HG02973 (cell line): Measurements from ENCODE around the gene CRACR2A.

ENCODE experiments used
- ATAC-seq: cut with Tn5 transposase; IDR thresholded peaks from one replicate; pipeline ENCODE4 v1.9.1; 2021; ENCODE audit warnings: moderate library complexity; ENCODE audit not compliant: unreplicated experiment

Gene CRACR2A, protein sequence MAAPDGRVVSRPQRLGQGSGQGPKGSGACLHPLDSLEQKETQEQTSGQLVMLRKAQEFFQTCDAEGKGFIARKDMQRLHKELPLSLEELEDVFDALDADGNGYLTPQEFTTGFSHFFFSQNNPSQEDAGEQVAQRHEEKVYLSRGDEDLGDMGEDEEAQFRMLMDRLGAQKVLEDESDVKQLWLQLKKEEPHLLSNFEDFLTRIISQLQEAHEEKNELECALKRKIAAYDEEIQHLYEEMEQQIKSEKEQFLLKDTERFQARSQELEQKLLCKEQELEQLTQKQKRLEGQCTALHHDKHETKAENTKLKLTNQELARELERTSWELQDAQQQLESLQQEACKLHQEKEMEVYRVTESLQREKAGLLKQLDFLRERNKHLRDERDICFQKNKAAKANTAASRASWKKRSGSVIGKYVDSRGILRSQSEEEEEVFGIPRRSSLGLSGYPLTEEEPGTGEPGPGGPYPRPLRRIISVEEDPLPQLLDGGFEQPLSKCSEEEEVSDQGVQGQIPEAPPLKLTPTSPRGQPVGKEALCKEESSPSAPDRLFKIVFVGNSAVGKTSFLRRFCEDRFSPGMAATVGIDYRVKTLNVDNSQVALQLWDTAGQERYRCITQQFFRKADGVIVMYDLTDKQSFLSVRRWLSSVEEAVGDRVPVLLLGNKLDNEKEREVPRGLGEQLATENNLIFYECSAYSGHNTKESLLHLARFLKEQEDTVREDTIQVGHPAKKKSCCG

DNA sequence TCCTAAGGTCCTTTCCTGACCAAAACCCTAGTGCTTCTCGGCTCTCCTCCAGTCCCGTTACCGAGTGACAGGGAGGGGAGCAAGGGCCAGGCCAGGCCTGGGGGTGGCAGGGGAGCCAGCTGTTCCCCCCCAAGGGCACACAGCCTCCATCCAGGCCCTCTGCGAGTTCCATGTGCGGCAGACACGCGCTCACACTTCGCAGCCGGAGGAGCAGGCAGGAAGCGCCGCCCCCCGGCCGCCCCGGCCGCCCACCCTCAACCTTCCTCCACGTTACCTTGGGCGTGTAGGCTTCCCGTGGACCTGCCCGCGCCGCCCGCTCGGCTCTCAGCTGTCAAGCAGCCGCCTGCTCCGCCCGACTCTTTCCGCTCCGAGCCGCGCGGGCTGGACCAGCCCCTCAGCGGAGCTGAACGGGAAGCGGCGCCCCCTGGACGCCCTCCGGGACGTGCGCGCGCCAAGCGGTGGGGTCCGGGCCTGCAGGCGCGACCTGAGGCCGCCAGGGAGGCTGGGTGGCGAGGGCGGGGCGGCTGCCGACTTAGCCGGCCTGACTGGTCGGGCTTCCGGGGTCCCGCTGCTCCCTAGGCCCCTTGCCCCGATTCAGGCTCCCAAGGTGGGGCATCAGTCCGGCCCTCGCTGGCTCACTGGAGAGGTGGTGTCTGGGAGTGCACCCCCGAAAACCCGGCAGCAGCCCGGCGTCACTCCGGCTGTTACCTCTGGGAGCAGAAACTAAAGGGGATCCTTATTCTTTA is at the start of gene CRACR2A:
Gene CRACR2A, minus strand, starts transcription at position 369 of the 746 bp plus-strand sequence. CDS start 56,110 bp downstream, outside the sequence.
- ATAC-seq: peak; percentile 86

DNA sequence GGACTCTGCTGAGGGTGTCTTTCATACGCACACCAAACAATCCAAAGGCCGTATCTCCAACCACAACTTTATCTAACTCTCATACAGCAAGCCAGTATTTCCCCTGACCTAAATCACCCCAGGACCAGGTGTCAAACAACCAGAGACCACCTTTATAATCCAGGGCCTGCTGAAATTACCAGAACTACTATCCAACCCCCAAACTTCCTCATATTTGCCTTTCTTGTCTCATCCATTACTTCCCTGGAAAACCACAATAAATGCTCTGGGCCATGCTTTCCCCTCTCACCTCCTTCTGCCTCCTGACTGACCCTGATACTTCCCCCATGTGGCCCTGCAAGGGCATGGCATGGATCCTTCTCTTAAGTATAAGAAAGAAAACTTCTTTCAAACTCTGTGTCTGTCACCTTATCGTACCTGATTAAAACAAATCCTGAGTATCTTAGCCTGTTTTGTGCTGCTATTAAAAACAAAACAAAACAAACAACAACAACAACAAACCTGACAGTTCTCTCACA is 44.7 kb upstream of the CRACR2A start:
- ATAC-seq: no peak

DNA sequence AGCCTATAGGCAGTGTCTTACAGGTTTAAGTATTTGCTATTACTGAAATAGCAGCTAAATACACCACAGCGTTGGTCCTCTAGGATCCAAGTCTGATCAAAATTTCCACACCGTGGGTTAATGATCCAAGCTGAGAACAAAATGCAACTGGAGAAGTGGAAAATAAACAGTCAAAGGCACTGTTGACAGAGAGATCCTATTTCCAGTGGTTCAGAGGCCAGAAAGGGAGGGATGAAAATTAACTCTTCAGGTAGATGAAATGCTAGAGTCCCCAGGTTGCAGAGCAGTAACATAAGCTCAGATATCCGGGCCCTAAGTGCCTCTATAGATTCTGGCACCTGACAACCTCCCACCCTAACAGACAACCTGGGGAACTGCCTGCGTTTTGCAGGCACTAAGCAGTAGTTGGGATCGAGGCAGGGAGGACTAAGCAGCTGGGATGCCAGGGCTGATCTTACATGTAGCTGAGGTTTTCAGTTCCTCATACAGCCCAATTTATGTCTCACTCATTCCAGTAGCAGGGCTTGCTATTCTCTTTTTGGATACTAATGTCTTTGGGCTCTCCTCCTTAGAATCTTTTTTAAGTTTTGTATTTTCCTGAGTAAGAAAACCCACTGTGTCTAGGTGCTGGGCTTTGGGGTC is 42.7 kb upstream of the CRACR2A start:
- no peak for ATAC-seq

DNA sequence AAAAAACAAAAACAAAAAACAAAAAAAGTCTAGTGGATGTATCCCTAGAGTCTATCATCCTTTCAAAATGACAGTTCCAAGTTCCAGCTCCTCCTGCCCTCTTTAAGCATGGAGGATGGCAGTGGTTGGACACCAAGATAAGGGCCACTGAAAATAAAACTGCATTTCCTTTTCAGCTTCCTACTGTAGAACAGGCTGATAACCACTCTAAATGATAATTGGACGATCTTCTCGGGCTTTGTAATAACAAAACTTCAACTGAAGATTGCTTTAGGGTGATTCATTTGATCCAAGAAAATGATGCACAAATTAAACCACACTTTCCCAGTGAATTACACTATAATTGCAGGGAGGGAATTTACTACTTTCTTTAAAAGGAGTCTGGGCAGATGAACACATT is 42.2 kb upstream of the CRACR2A start:
- ATAC-seq: no peak

DNA sequence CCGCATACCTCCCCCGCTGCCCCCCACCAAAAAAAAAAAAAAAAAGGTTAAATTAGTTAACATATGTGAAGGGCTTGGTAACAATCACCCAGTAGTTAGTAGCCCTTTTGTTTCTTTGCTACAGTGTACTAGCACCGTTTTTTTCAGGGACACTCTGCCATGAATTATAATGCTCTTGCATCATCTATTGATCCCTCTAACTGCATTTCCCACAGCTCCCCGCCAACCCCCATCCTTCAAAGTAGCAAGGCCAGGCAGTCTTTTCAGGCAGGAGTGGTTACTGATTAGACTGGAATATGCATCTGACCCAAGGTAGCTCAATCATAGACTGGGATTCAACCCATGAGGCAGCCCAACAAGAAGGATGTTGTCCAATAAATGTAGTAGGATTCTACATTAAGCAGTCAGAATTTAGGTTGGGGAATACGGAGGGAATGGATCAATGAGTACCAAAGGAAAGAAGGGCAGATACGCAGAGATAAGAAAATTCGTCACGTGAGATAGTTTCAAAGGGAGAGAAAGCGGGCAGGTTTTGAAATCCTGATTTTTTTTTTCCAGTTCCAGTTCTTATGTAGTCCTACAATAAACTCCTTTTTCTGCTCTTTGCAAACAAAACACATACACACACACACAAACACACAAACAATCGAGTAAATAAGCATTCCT is 39.8 kb upstream of the CRACR2A start:
- no peak for ATAC-seq

DNA sequence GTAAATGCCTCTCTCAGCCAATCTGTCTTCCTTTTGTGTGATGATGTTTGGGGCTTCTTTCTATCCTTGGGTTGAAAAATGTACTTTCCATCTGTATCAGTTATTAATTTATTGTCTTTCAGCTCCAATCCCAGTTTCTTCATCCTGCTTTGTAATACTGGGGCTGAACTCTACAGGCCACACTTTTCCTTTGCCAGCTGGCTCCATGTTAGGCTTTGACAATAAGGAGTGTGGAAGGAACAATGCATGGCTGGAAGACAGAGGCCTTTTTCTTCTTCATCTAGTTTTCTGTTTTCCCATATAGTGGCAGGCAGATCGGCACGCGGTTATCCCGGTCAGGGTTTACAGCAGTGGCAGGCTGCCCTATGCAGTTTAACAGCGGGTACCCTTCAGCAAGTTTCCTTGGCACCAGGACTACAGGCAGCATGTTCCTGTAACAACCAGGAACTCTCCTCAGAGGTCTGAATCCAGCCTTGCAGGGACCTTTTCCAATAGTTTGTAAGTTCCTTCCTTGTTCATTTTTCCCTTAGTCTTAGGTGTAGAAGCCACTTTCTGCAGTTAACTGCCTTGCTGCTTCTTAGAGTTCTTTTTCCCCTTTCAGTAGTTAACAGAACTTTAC is 38.5 kb upstream of the CRACR2A start:
- ATAC-seq: no peak

DNA sequence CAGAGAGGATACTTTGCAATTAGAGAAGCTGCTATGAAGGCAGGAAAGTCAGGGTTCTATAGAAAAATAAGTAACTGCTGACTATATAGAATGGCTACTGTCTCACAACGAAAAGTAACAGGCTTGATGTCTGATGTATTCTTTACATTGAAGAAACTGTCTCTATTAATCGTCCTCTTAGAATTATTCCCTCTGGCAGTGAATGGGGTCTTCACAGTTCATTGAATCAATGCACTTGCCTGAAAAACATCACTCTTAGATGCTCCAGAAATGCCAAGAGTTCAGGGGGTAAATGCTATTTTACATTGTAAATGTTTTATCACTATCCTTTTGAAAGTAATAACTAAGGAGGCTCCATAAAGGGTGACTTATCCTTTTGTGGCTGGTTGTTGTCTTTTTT is 37.7 kb upstream of the CRACR2A start:
- ATAC-seq: no peak

DNA sequence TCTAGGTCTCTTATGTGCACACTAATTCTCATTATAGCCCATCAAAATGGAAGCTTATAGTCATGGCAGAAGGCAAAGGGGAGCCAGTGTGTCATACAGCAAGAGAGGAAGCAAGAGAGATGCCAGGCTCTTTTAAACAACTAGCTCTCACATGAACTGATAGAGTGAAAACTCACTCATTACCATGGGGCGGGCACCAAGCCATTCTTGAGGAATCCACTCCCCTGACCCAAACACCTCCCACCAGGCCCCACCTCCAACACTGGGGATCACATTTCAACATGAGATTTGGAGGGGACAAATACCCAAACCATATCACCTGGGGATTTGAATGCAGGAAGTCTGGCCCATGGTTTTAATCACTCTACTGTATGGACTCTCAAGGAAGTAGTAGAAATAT is 36.9 kb upstream of the CRACR2A start:
- ATAC-seq: no peak

DNA sequence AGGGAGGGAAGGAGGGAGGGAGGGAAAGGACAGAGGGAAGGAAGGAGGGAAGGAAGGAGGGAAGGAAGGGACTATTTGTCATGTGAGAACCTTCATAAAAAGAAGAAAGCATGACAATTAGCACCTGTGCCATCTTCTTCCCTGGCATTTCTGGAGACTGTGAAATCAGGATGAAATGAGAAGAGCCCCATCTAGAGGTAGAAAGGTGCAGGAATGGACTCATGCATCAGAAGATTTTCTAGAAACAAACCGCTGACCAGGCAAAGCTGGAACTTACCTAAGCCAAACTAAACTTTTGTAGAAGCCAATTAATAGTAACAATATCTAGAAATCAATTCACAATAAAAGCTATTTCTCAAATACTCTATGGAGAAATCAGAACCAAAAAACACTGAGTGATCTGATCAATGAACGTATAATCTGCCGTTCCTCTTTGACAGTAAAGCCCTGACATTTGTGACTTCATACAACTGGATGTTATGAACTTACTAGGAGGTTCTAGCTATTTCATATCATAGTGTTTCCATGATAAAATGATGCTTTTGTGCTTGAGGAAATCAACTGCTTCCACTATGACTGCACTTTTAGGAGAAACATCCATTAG is 24.4 kb upstream of the CRACR2A start:
- ATAC-seq: no peak

DNA sequence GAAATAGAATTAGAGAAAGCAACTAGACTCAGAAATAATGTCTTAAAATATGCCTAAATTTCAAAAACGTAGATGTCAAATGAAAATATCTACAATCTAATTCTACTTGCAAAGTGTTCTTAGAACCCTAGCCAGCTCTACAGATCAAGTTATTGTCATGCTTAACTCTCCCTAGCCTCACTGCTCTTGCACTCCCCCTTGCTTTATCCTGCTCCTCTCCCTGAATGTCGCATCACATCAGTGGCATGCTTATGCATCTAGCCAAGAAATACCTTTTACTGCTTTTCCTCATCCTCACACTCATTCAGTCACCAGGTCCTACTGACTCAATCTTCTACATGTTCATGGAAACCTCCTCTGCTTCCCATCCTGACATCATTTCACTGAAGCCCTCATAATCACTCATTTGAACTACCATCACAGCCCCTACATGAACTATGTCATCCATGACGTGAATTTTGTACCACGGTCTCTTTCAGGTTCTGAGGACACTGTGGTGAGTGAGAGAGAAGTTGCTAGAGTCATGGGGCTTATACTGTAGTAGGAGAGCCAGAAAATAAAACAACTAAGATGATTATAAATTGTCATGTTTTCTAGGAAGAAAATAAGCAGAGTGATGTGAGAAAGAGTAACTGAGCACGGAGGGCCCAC is 22.6 kb upstream of the CRACR2A start:
- no peak for ATAC-seq

DNA sequence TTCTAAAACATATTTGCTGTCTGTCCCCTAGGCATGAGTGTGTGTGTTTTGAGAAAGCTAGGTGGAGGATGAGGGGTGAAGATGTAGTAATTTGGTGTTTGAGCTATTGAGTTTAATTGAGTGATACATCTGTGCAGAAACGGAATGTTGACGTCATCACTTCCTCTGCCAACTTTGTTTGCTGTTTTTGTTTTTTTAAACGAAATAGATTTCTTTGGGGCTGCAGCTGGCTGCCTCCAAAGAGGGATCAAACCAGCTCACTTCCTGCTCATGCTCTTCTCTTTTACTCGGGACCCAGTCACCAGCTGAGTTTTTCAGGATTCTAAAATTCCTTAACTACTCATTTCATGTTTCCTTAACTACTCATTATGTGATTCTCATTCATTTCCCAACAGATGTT is 19.5 kb upstream of the CRACR2A start:
- ATAC-seq: no peak

DNA sequence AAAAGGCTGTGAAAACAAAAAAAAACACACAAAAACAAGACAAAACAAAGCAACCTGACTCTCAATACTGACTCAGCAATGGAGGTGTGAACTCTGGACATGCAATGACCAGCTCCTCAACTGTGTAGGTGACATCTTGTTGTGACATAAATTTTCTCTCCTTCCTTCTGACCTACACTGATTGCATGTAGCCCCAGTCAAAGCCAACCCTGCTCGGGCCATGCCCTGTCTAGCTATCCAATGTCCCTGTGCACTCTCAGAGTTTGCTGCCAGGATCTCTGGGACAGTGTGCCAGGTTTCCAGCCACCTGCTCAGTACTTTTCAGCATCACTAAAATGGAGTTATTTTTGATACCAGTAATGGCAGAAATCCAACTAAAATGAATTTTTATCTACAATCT is 18.9 kb upstream of the CRACR2A start:
- ATAC-seq: no peak

DNA sequence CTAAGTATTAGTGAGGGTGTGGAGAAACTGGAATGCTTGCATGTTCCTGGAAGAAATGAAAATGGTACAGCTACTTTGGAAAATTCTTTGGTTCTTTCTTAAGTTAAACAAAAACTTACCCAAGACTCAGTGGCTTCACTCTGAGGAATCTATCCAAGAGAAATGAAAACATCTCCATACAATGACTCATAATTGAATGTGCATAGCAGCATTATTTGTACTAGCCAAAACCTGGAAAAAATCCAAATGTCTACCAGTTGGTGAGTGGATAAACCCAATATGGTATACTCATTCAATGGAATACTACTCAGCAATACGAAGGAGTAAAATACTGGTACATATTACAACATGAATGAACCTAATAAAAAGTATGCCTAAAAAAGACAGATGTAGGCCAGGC is 18.0 kb upstream of the CRACR2A start:
- no peak for ATAC-seq

DNA sequence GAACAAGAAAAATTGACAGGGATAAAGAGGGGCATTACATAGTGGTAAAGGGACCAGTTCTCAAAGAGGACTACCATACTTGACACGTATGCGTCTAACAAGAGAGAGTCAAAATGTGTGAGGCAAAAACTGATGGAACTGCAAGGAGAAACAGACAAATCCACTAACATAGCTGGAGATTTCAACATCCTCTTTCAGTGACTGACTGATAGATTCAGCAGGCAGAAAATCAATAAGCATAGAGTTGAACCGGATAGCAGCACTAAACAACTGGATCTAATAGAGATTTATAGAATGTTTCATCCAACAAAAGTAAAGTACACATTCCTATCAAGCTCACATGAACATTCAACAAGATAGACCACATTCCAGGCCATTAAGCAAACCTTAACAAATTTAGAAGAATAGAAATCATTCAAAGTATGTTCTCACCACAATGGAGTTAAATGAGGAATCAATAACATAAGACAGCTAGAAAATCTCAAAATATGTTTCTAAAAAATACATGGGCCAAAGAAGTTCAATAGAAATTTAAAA is 16.1 kb upstream of the CRACR2A start:
- no peak for ATAC-seq

DNA sequence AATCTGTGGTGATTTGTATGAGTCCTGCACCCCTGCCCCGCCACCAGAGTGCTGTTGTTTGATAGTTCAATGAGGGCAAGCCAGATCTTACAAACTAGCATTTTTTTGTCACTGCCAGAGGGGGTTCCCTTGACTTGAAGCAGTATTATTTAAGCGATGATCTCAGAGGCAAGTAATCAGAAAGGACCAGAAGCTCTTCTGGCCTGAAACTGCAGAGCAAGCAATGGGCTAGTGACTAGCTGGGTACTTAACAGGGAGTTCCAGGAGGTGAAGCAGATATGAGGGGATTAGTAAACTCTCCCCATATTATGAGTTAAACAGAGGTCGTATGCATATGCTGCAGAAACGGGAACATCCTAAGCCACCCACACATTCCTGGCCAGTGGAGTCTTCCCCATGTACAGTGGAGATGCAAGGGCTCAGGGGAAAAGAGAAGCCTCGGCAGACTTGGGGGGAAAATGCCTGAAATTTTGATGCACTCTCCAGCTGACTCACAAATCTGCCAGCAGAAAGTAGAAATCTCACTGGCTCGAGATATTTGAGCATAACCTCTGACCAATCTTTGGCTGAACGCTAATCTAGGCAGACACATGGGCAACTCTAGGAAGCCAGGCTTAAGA is 8.3 kb upstream of the CRACR2A start:
- ATAC-seq: no peak

DNA sequence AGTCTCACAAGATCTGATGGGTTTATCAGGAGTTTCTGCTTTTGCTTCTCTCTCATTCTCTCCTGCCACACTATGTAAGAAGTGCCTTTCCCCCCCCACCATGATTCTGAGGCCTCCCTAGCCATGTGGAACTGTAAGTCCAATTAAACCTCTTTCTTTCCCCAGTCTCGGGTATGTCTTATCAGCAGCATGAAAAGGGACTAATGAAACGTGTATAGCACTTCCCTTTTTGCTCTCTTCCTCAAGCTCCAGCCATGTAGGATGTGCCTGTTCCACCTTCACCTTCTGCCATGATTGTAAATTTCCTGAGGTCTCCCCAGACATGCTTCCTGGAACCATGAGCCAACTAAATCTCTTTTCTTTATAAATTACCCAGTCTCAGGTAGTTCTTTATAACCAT is 7.0 kb upstream of the CRACR2A start:
- no peak for ATAC-seq

DNA sequence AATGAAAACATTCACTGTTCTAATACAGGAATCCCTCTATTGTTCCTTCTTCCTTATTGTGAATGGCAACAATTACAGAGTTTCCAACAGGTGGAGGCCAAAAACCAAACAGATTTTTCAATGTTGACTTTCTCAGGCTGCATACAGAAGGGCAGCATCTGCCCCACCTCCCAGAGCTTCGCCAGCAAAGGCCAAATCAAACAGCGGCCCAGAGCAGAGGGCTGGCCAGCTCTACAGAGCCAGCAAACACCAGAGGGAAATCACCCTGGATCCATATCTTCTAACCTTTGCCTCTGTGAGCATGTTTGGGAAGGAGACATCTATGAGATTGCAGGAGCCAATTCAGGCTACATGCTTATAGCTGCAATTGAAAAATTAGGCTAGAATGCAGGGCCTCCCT is 4.4 kb upstream of the CRACR2A start:
- ATAC-seq: no peak

DNA sequence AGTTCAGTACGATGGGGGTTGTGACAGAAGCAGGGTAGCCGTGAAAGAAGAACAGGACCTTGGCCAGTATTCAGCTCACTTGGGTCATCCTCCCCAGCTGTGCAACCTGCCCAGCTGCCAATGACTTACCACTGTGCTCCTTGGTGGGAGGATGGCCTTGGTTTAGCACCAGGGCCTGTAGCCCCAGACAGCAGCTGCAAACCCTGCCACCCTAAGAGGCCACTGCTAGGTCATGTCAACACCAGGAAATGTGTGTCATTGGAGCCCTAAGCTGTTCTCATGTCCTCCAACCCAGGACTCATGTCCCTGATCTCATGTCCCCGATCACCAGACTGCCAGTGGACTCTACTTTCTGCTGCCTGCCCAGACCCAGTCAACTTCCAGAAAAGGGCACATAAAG is 3.0 kb upstream of the CRACR2A start:
- ATAC-seq: no peak
